NT2/D1 (cell line): Measurements from ENCODE around the gene GPR158.

Source experiments
- DNase-seq: peaks from one replicate; pipeline ENCODE4 v3.0.0-alpha.2; 2011; ENCODE audit warnings: low read depth, low spot score
- H3K27me3 ChIP-seq: 2 replicates; pipeline ENCODE4 v1.6.0; 2011; ENCODE audit warnings: mild to moderate bottlenecking; ENCODE audit not compliant: insufficient read length, insufficient read depth
- H3K36me3 ChIP-seq: 2 replicates; pipeline ENCODE4 v1.6.1; 2011; ENCODE audit warnings: mild to moderate bottlenecking, low read length, mixed read lengths; ENCODE audit not compliant: insufficient read depth, insufficient read length
- H3K4me1 ChIP-seq: 2 replicates; pipeline ENCODE4 v1.5.1; 2011; ENCODE audit not compliant: insufficient read depth, insufficient read length
- H3K4me3 ChIP-seq: 2 replicates; pipeline ENCODE4 v1.5.1; 2011; ENCODE audit warnings: low read depth; ENCODE audit not compliant: insufficient read length
- H3K9ac ChIP-seq: 2 replicates; pipeline ENCODE4 v1.6.0; 2011; ENCODE audit warnings: low read depth; ENCODE audit not compliant: insufficient read length
- H3K9me3 ChIP-seq: 2 replicates; pipeline ENCODE4 v1.5.1; 2011; ENCODE audit warnings: mild to moderate bottlenecking, low read length; ENCODE audit not compliant: insufficient read depth
- SUZ12 ChIP-seq: IDR thresholded peaks from 2 replicates; pipeline ENCODE4 v1.6.1; 2011; ENCODE audit not compliant: insufficient read length, insufficient read depth; ENCODE audit errors: extremely low read depth
- YY1 ChIP-seq: IDR thresholded peaks from 2 replicates; pipeline ENCODE4 v1.6.1; 2011; ENCODE audit not compliant: insufficient read length, insufficient read depth
- ZNF274 ChIP-seq: IDR thresholded peaks from 2 replicates; pipeline ENCODE4 v1.6.1; 2011; ENCODE audit warnings: mild to moderate bottlenecking, low read depth, low read length

The GPR158 gene

GRCh38 chr10:25504306-25504705 is 329.5 kb downstream of the GPR158 start:
- Histone ChIP-seq H3K9me3 (no peaks in the 10 kb centered on the region), H3K9ac (no peak overlapping the region), H3K27me3 (no peaks in the 10 kb centered on the region), H3K4me1 (no peaks in the 10 kb centered on the region), H3K4me3 (no peak overlapping the region), H3K36me3 (no peaks in the 10 kb centered on the region)
- TF ChIP-seq SUZ12, result no peak
- no peak for TF ChIP-seq ZNF274
- no peak for TF ChIP-seq YY1
- DNase-seq, result no peak

- no peaks in the 10 kb centered on the region for H3K4me1 ChIP-seq
- TF ChIP-seq ZNF274, result no peak
- no peak for TF ChIP-seq YY1
- no peak for TF ChIP-seq SUZ12
- no peak overlapping the region for H3K4me3 ChIP-seq
- H3K27me3 ChIP-seq, result no peaks in the 10 kb centered on the region
- no peaks in the 10 kb centered on the region for H3K36me3 ChIP-seq
- no peak for DNase-seq
- H3K9ac ChIP-seq, result no peak overlapping the region
- H3K9me3 ChIP-seq, result no peaks in the 10 kb centered on the region
Observed at GRCh38 chr10:25504838-25505237, 330.0 kb downstream of the GPR158 start.

- TF ChIP-seq YY1, result no peak
- TF ChIP-seq SUZ12, result no peak
- TF ChIP-seq ZNF274, result no peak
- Histone ChIP-seq H3K36me3 (no peaks in the 10 kb centered on the region), H3K4me1 (no peaks in the 10 kb centered on the region), H3K27me3 (no peaks in the 10 kb centered on the region), H3K9me3 (no peaks in the 10 kb centered on the region), H3K9ac (no peak overlapping the region), H3K4me3 (no peak overlapping the region)
- DNase-seq, result no peak
Observed at GRCh38 chr10:25505466-25505865, 330.7 kb downstream of the GPR158 start.

- no peak overlapping the region for H3K4me3 ChIP-seq
- no peak for TF ChIP-seq SUZ12
- TF ChIP-seq ZNF274, result no peak
- no peak for TF ChIP-seq YY1
- H3K9me3 ChIP-seq, result no peaks in the 10 kb centered on the region
- H3K9ac ChIP-seq, result no peak overlapping the region
- no peak for DNase-seq
- no peaks in the 10 kb centered on the region for H3K27me3 ChIP-seq
- no peaks in the 10 kb centered on the region for H3K4me1 ChIP-seq
- H3K36me3 ChIP-seq, result no peaks in the 10 kb centered on the region
Observed at GRCh38 chr10:25506821-25507335, 332.1 kb downstream of the GPR158 start.

GRCh38 chr10:25508112-25508815 is 333.5 kb downstream of the GPR158 start:
- no peaks in the 10 kb centered on the region for H3K9me3 ChIP-seq
- H3K36me3 ChIP-seq, result no peaks in the 10 kb centered on the region
- no peaks in the 10 kb centered on the region for H3K27me3 ChIP-seq
- DNase-seq, result no peak
- H3K4me3 ChIP-seq, result no peak overlapping the region
- no peaks in the 10 kb centered on the region for H3K4me1 ChIP-seq
- H3K9ac ChIP-seq, result no peak overlapping the region
- TF ChIP-seq SUZ12, result no peak
- no peak for TF ChIP-seq YY1
- TF ChIP-seq ZNF274, result no peak

GRCh38 chr10:25509151-25509550 is 334.4 kb downstream of the GPR158 start:
- H3K36me3 ChIP-seq, result no peaks in the 10 kb centered on the region
- H3K4me1 ChIP-seq, result no peaks in the 10 kb centered on the region
- no peaks in the 10 kb centered on the region for H3K9me3 ChIP-seq
- no peak overlapping the region for H3K4me3 ChIP-seq
- H3K9ac ChIP-seq, result no peak overlapping the region
- no peaks in the 10 kb centered on the region for H3K27me3 ChIP-seq
- DNase-seq, result no peak
- no peak for TF ChIP-seq ZNF274
- no peak for TF ChIP-seq YY1
- TF ChIP-seq SUZ12, result no peak

- Histone ChIP-seq H3K4me3 (no peak overlapping the region), H3K9me3 (0 out of 2 replicates have a peak, but pooled peaks cover 11% of the 10 kb centered on the region), H3K4me1 (no peaks in the 10 kb centered on the region), H3K27me3 (no peaks in the 10 kb centered on the region), H3K36me3 (no peaks in the 10 kb centered on the region), H3K9ac (no peak overlapping the region)
- TF ChIP-seq SUZ12 (no peak), YY1 (no peak), ZNF274 (no peak)
- DNase-seq, result no peak
Observed at GRCh38 chr10:25522294-25522693, 347.5 kb downstream of the GPR158 start.
